Breast epithelium (tissue), 3 donors: ENCODE measurements around the gene NCR3LG1.

Experiments used
- CTCF ChIP-seq, 3 donors: fragments of 450-650 bp; IDR thresholded peaks; one replicate each; pipeline ENCODE4 v1.5.1; 2016 to 2017; ENCODE audit warnings: antibody characterized with exemption in 3 of 3, mild to moderate bottlenecking in 3 of 3, moderate library complexity in 3 of 3
- POLR2AphosphoS5 ChIP-seq, 3 donors: sonication (generic); formaldehyde crosslinking; IDR thresholded peaks; one replicate each; pipeline ENCODE4 v1.6.1; 2017; ENCODE audit warnings: antibody characterized with exemption in 3 of 3

GRCh38 chr11:17392872-17393271 lies 41.3 kb downstream of the NCR3LG1 start:
- TF ChIP-seq CTCF (IDR thresholded peaks at IDR 0.05) = no peak
- no peak for TF ChIP-seq POLR2AphosphoS5 (IDR thresholded peaks at IDR 0.05)
